NCI-H2107 (cell line): ENCODE results near the gene CDK18.
A peak's percentile ranks its signal among the peaks of the same experiment; 100 is the strongest.
"Not testable (repeated sequence)": the region's sequence is repeated elsewhere in the genome, so short reads cannot be mapped to it uniquely, and the experiment has no call there.

ENCODE experiments used
- DNase-seq: peaks from one replicate; lab custom pipeline; 2025; lab: John Stamatoyannopoulos, UW

The CDK18 gene

GRCh38 chr1:205481218-205481617, 23.3 kb upstream of the CDK18 start:
- no peak for DNase-seq

GRCh38 chr1:205481629-205482151, 22.8 kb upstream of the CDK18 start:
- no peak for DNase-seq

- not testable (repeated sequence) for DNase-seq
Observed at GRCh38 chr1:205482587-205482986, 21.9 kb upstream of the CDK18 start.

- no peak for DNase-seq
Observed at GRCh38 chr1:205483372-205483771, 21.1 kb upstream of the CDK18 start.

GRCh38 chr1:205484985-205485967, 19.2 kb upstream of the CDK18 start:
- DNase-seq: peak; percentile 83

- DNase-seq: no peak
Observed at GRCh38 chr1:205486258-205486657, 18.2 kb upstream of the CDK18 start.

- DNase-seq: peak; percentile 58
Observed at GRCh38 chr1:205488074-205488723, 16.3 kb upstream of the CDK18 start.

- no peak for DNase-seq
Observed at GRCh38 chr1:205491794-205492193, 12.7 kb upstream of the CDK18 start.

GRCh38 chr1:205492201-205492667, 12.2 kb upstream of the CDK18 start:
- DNase-seq: peak; percentile 69

GRCh38 chr1:205492774-205493173, 11.7 kb upstream of the CDK18 start:
- DNase-seq: no peak

GRCh38 chr1:205493241-205494085, 11.0 kb upstream of the CDK18 start:
- DNase-seq: no peak

- no peak for DNase-seq
Observed at GRCh38 chr1:205494115-205494514, 10.4 kb upstream of the CDK18 start.

GRCh38 chr1:205495237-205495823, 9.1 kb upstream of the CDK18 start:
- DNase-seq: peak; percentile 83

GRCh38 chr1:205496661-205497060, 7.8 kb upstream of the CDK18 start:
- no peak for DNase-seq

- peak; percentile 51 for DNase-seq
Observed at GRCh38 chr1:205497351-205497750, 7.1 kb upstream of the CDK18 start.

- no peak for DNase-seq
Observed at GRCh38 chr1:205499789-205500188, 4.7 kb upstream of the CDK18 start.

GRCh38 chr1:205500240-205501233, 3.9 kb upstream of the CDK18 start:
- DNase-seq: no peak

GRCh38 chr1:205502111-205502810, 2.2 kb upstream of the CDK18 start:
- no peak for DNase-seq

- no peak for DNase-seq
Observed at GRCh38 chr1:205502992-205503391, 1.5 kb upstream of the CDK18 start.
